Measurements from ENCODE around the gene AOAH.
"Not testable (repeated sequence)": the region's sequence is repeated elsewhere in the genome, so short reads cannot be mapped to it uniquely, and the experiment has no call there.

The AOAH gene

GRCh38 chr7:36657036-36657660 is 67.1 kb downstream of the AOAH start:
- DNase-seq (ENCODE audit: low spot score) = no peak

GRCh38 chr7:36654436-36654835 is 69.9 kb downstream of the AOAH start:
- DNase-seq (ENCODE audit: low spot score) = no peak

- no peak for DNase-seq (ENCODE audit: low spot score)
Measured at GRCh38 chr7:36653663-36654355, 70.5 kb downstream of the AOAH start.

GRCh38 chr7:36653008-36653662 is 71.2 kb downstream of the AOAH start:
- no peak for DNase-seq (ENCODE audit: low spot score)

- no peak for DNase-seq (ENCODE audit: low spot score)
Measured at GRCh38 chr7:36652431-36652830, 71.9 kb downstream of the AOAH start.

GRCh38 chr7:36651404-36651803 is 72.9 kb downstream of the AOAH start:
- no peak for DNase-seq (ENCODE audit: low spot score)

GRCh38 chr7:36650766-36651312 is 73.5 kb downstream of the AOAH start:
- no peak for DNase-seq (ENCODE audit: low spot score)

- no peak for DNase-seq (ENCODE audit: low spot score)
Measured at GRCh38 chr7:36650320-36650719, 74.0 kb downstream of the AOAH start.

GRCh38 chr7:36649319-36649718 is 75.0 kb downstream of the AOAH start:
- DNase-seq (ENCODE audit: low spot score) = not testable (repeated sequence)

GRCh38 chr7:36648441-36648840 is 75.9 kb downstream of the AOAH start:
- DNase-seq (ENCODE audit: low spot score) = no peak

- DNase-seq (ENCODE audit: low spot score) = no peak
Measured at GRCh38 chr7:36644625-36645422, 79.5 kb downstream of the AOAH start.

GRCh38 chr7:36642414-36642813 is 81.9 kb downstream of the AOAH start:
- no peak for DNase-seq (ENCODE audit: low spot score)

- DNase-seq (ENCODE audit: low spot score) = no peak
Measured at GRCh38 chr7:36642010-36642409, 82.3 kb downstream of the AOAH start.

GRCh38 chr7:36640682-36641081 is 83.6 kb downstream of the AOAH start:
- no peak for DNase-seq (ENCODE audit: low spot score)

- DNase-seq (ENCODE audit: low spot score) = no peak
Measured at GRCh38 chr7:36639826-36640225, 84.5 kb downstream of the AOAH start.

GRCh38 chr7:36638586-36639263 is 85.6 kb downstream of the AOAH start:
- DNase-seq (ENCODE audit: low spot score) = no peak

- no peak for DNase-seq (ENCODE audit: low spot score)
Measured at GRCh38 chr7:36638140-36638539, 86.2 kb downstream of the AOAH start.

- DNase-seq (ENCODE audit: low spot score) = no peak
Measured at GRCh38 chr7:36637417-36637816, 86.9 kb downstream of the AOAH start.

GRCh38 chr7:36636126-36636525 is 88.2 kb downstream of the AOAH start:
- no peak for DNase-seq (ENCODE audit: low spot score)

- DNase-seq (ENCODE audit: low spot score) = no peak
Measured at GRCh38 chr7:36635091-36635490, 89.2 kb downstream of the AOAH start.

GRCh38 chr7:36633377-36633776 is 90.9 kb downstream of the AOAH start:
- no peak for DNase-seq (ENCODE audit: low spot score)

All from germinal center (tissue), 1 donor.